Measurements from ENCODE around the gene TRAK2. TPM values are rescaled to one million over a fixed set of nuclear protein-coding genes. Genes with fewer than 3 reads are reported as not detected.

TRAK2 gene
- total RNA-seq, 4 donors from 2014 or later, result 41.5 to 78.9 (median 54.5) TPM

DNA sequence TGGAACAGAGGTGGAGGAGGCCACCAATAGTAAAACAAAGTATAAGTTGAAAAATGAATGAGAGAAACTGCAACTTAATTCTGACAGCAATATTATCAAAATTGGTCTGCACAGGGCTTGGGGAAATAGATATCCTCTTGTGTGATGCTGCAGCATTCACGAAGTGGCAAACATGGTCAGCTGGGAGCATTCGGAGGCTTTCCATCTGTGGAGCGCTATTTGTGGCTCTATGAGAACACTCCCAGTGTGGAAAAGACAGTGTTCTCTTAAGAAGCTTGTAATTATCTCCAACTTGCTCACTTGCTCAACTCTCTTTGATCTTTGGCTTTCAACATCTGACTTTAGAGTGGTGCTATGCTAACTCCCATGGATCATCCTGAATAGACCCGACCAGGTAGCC is 91.0 kb downstream of the TRAK2 start:
- intact Hi-C loops (cut with DNase I; ENCODE audit: low total_unique reads), result loop anchor here (10.0 kb wide), 1 partner anchor 105 kb away; no protein-coding TSS in a partner anchor
- H3K4me3 ChIP-seq, result no peak overlapping the region
- no peaks in the 10 kb centered on the region for H3K36me3 ChIP-seq
- H3K27ac ChIP-seq, result no peak overlapping the region
- no peak for DNase-seq
- no peaks in the 10 kb centered on the region for H3K9me3 ChIP-seq
- in situ Hi-C loops (cut with MboI; ENCODE audit: low pct_ligation_motif_present in 1 of 4, low pct_unique_long_range_greater_than_20kb in 1 of 4, low sequenced_read_pairs in 3 of 4), result loop anchor here (10.0 to 25.0 kb wide), 3 partner anchors 115 to 125 kb away; no protein-coding TSS in a partner anchor
- no peaks in the 10 kb centered on the region for H3K4me1 ChIP-seq
- TF ChIP-seq POLR2A (IDR thresholded peaks at IDR 0.05) (no peak), POLR2AphosphoS5 (IDR thresholded peaks at IDR 0.05) (no peak), EP300 (IDR thresholded peaks at IDR 0.05; ENCODE audit: low read depth) (no peak)
- TF ChIP-seq, protein P1, sequence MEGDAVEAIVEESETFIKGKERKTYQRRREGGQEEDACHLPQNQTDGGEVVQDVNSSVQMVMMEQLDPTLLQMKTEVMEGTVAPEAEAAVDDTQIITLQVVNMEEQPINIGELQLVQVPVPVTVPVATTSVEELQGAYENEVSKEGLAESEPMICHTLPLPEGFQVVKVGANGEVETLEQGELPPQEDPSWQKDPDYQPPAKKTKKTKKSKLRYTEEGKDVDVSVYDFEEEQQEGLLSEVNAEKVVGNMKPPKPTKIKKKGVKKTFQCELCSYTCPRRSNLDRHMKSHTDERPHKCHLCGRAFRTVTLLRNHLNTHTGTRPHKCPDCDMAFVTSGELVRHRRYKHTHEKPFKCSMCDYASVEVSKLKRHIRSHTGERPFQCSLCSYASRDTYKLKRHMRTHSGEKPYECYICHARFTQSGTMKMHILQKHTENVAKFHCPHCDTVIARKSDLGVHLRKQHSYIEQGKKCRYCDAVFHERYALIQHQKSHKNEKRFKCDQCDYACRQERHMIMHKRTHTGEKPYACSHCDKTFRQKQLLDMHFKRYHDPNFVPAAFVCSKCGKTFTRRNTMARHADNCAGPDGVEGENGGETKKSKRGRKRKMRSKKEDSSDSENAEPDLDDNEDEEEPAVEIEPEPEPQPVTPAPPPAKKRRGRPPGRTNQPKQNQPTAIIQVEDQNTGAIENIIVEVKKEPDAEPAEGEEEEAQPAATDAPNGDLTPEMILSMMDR (IDR thresholded peaks at IDR 0.05), result no peak
- 86 to 90% methylated on average over 1 to 4 of the region's 4 CpGs for WGBS, 2 donors (ENCODE audit: low coverage in 1 of 2)
- H3K27me3 ChIP-seq, result no peaks in the 10 kb centered on the region

DNA sequence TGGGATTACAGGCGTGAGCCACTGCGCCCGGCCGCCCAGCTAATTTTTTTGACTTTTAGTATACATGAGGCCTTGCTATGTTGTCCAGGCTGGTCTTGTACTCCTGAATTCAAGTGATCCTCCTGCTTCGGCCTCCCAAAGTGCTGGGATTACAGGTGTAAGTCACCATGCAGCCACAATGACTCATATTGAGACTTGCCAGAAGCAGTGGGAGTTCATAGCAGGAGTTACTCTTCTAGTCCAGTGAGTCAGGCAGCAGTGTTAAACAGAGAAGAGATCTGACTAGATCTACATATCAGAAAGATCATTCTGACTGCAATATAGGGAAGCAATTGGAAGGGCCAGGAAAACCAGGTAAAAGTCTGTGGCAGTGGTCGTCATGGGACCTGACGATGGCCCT is 92.6 kb downstream of the TRAK2 start:
- H3K27me3 ChIP-seq, result no peaks in the 10 kb centered on the region
- DNase-seq, result no peak
- H3K4me1 ChIP-seq, result no peaks in the 10 kb centered on the region
- intact Hi-C loops (cut with DNase I; ENCODE audit: low total_unique reads), result no loop called here
- no peak overlapping the region for H3K27ac ChIP-seq
- TF ChIP-seq EP300 (IDR thresholded peaks at IDR 0.05; ENCODE audit: low read depth), result no peak
- no peak for TF ChIP-seq POLR2A (IDR thresholded peaks at IDR 0.05)
- TF ChIP-seq, protein P1 (IDR thresholded peaks at IDR 0.05), result no peak
- no peak for TF ChIP-seq POLR2AphosphoS5 (IDR thresholded peaks at IDR 0.05)
- H3K4me3 ChIP-seq, result no peak overlapping the region
- WGBS, 2 donors (ENCODE audit: low coverage in 1 of 2), result 76 to 97% methylated on average over 6 to 7 of the region's 7 CpGs
- H3K36me3 ChIP-seq, result no peaks in the 10 kb centered on the region
- in situ Hi-C loops (cut with MboI; ENCODE audit: low pct_ligation_motif_present in 1 of 4, low pct_unique_long_range_greater_than_20kb in 1 of 4, low sequenced_read_pairs in 3 of 4), result loop anchor here in 2 of 4 donors (25.0 kb wide), 1 partner anchor 121 kb away; no protein-coding TSS in a partner anchor
- H3K9me3 ChIP-seq, result no peaks in the 10 kb centered on the region

DNA sequence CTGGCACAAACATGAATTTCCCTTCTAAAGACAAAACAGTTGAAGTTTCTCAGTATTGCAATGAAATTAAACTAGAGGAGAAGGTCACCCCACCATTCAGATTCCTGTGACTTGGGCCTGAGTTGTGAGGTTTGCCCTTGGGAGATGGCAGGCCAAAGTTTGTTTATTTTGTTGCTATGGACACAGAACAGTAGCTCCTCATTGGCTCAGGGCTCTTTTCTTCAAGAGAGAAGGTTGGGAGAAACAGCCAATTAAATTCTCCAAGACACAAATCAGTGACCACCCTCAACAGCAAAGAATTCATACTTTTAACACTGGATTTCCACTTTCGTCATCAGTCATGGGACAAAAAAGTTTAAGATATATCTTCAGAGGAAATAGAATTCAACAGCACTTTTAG is 94.0 kb downstream of the TRAK2 start, which contains the start of gene FLACC1:
Gene FLACC1, minus strand, starts transcription at position 125 of the 400 bp plus-strand sequence. CDS start 5,941 bp downstream, outside the sequence.
- no peaks in the 10 kb centered on the region for H3K36me3 ChIP-seq
- TF ChIP-seq POLR2A (IDR thresholded peaks at IDR 0.05), result no peak
- TF ChIP-seq, protein P1 (IDR thresholded peaks at IDR 0.05), result no peak
- no peak for TF ChIP-seq POLR2AphosphoS5 (IDR thresholded peaks at IDR 0.05)
- TF ChIP-seq EP300 (IDR thresholded peaks at IDR 0.05; ENCODE audit: low read depth), result no peak
- H3K9me3 ChIP-seq, result no peaks in the 10 kb centered on the region
- no peak for DNase-seq
- no peaks in the 10 kb centered on the region for H3K27me3 ChIP-seq
- 33 to 44% methylated on average over 1 of the region's 1 CpG for WGBS, 2 donors (ENCODE audit: low coverage in 1 of 2)
- no peak within 1 kb of the TSS for H3K4me3 ChIP-seq
- intact Hi-C loops (cut with DNase I; ENCODE audit: low total_unique reads) (no loop called here), in situ Hi-C loops (cut with MboI; ENCODE audit: low pct_ligation_motif_present in 1 of 4, low pct_unique_long_range_greater_than_20kb in 1 of 4, low sequenced_read_pairs in 3 of 4) (loop anchor here in 2 of 4 donors (25.0 kb wide), 1 partner anchor 120 kb away; no protein-coding TSS in a partner anchor)
- peak within 1 kb of the TSS in 2 of 4 donors; percentile 22 to 35 for H3K27ac ChIP-seq
- H3K4me1 ChIP-seq, result no peaks in the 10 kb centered on the region

DNA sequence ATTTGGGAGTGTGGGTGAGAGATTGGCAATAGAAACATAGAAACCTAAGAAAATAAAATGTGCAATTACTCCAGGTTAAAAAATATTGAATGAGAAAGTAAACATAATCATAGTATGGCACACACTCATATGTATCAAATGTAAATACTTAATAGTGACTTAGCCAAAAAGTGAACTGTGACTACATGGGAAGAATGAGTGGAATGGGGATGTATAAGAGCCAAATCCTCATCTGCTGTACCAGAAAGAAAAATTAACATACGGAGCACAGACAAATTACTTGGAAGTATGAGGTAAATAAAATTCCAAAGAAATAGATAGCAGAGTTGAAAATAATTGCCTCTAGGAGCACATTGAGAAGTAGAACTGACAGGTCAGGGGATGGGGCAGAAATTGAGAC is 98.1 kb downstream of the TRAK2 start:
- intact Hi-C loops (cut with DNase I; ENCODE audit: low total_unique reads), result no loop called here
- TF ChIP-seq POLR2A (IDR thresholded peaks at IDR 0.05) (no peak), POLR2AphosphoS5 (IDR thresholded peaks at IDR 0.05) (no peak), EP300 (IDR thresholded peaks at IDR 0.05; ENCODE audit: low read depth) (no peak)
- TF ChIP-seq, protein P1 (IDR thresholded peaks at IDR 0.05), result no peak
- H3K4me1 ChIP-seq, result no peaks in the 10 kb centered on the region
- 55 to 73% methylated on average over 1 of the region's 1 CpG for WGBS, 2 donors (ENCODE audit: low coverage in 1 of 2)
- H3K4me3 ChIP-seq, result no peak overlapping the region
- H3K36me3 ChIP-seq, result no peaks in the 10 kb centered on the region
- in situ Hi-C loops (cut with MboI; ENCODE audit: low pct_ligation_motif_present in 1 of 4, low pct_unique_long_range_greater_than_20kb in 1 of 4, low sequenced_read_pairs in 3 of 4), result loop anchor here in 2 of 4 donors (25.0 kb wide), 1 partner anchor 116 kb away; no protein-coding TSS in a partner anchor
- DNase-seq, result no peak
- no peaks in the 10 kb centered on the region for H3K27me3 ChIP-seq
- no peak overlapping the region for H3K27ac ChIP-seq
- H3K9me3 ChIP-seq, result no peaks in the 10 kb centered on the region
